Tibial artery (tissue), 4 donors: ENCODE measurements around the gene ATG2B.

Experiments
- DNase-seq, 2 donors: peaks; one replicate each; pipeline ENCODE4 v3.0.0-alpha.2; 2019
- H3K27ac ChIP-seq, 2 donors: fragments of 200-600 bp; sonication (generic) in 1 of 2; 1 replicate in 1 of 2; 2 replicates in 1 of 2; pipeline ENCODE4 v1.5.1; 2018 to 2019; ENCODE audit warnings: mild to moderate bottlenecking in 1 of 2
- H3K27me3 ChIP-seq, 2 donors: fragments of 200-600 bp; sonication (generic) in 1 of 2; one replicate each; pipeline versions ENCODE4 v1.5.1 to v1.6.0; 2016 to 2019
- H3K36me3 ChIP-seq, 3 donors: fragments of 200-600 bp; sonication (generic) in 2 of 3; one replicate each; pipeline ENCODE4 v1.5.1; 2016 to 2019; ENCODE audit warnings: mild to moderate bottlenecking in 2 of 3
- H3K4me1 ChIP-seq, 4 donors: fragments of 200-600 bp; sonication (generic) in 2 of 4; 1 replicate in 3 of 4; 2 replicates in 1 of 4; pipeline ENCODE4 v1.5.1; 2016 to 2019
- H3K4me3 ChIP-seq, 2 donors: fragments of 200-600 bp; sonication (generic) in 1 of 2; 1 replicate in 1 of 2; 2 replicates in 1 of 2; pipeline ENCODE4 v1.5.1; 2018 to 2019; ENCODE audit warnings: mild to moderate bottlenecking in 2 of 2
- H3K9me3 ChIP-seq, 3 donors: fragments of 200-600 bp; sonication (generic) in 1 of 3; one replicate each; pipeline ENCODE4 v1.5.1; 2016 to 2019
- CTCF ChIP-seq, 2 experiments: fragments of 200-600 bp in 1 of 2; fragments of 450-650 bp in 1 of 2; IDR thresholded peaks; one replicate each; pipeline ENCODE4 v1.5.1; 2017 to 2019; ENCODE audit warnings: antibody characterized with exemption in 2 of 2, mild to moderate bottlenecking in 1 of 2, moderate library complexity in 1 of 2
- intact Hi-C: fragments of 100-400 bp; cut with DNase I; formaldehyde crosslinking; loops from one replicate; pipeline ENCODE4 v1.15.0; 2023; ENCODE audit warnings: low total_unique reads

ATG2B gene

GRCh38 chr14:96231526-96232130, 131.5 kb downstream of the ATG2B start:
- no peak for DNase-seq
- Histone ChIP-seq H3K9me3 (peaks cover 0 to 13% (median 9%) of the 10 kb centered on the region in 3 donors), H3K27ac (no peak overlapping the region), H3K4me1 (no peaks in the 10 kb centered on the region), H3K4me3 (no peak overlapping the region), H3K27me3 (no peaks in the 10 kb centered on the region), H3K36me3 (no peaks in the 10 kb centered on the region)
- no peak for TF ChIP-seq CTCF (IDR thresholded peaks at IDR 0.05)
- intact Hi-C loops: loop anchor here (5.0 kb wide), 1 partner anchor 416 kb away; no protein-coding TSS in a partner anchor

DNA sequence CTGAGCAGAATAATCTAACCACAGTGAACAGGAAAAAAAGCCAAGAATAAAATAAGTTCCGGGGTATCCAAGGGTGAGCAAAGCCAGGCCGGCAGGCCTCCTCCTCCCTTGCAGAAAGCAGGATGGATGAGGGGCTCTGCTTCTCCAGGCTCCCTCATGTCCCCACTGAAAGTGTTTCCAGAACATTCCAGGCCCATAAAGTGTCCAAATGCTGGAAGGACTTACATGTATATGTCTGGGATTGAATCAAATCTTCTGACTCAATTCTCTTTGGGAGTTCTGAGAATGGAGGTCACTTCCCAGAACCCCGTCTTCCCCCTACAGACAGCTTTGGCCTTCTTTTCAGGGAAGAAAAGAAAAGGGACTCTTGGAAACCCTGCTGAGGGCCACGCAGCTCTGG, 132.1 kb downstream of the ATG2B start:
- no peak overlapping the region for H3K4me3 ChIP-seq
- peaks cover 0 to under 1% of the 10 kb centered on the region in 2 donors for H3K27me3 ChIP-seq
- H3K4me1 ChIP-seq: no peaks in the 10 kb centered on the region
- intact Hi-C loops: loop anchor here (5.0 kb wide), 1 partner anchor 416 kb away; no protein-coding TSS in a partner anchor
- TF ChIP-seq CTCF (IDR thresholded peaks at IDR 0.05): no peak
- no peaks in the 10 kb centered on the region for H3K36me3 ChIP-seq
- DNase-seq: no peak
- peaks cover 0 to 13% (median 9%) of the 10 kb centered on the region in 3 donors for H3K9me3 ChIP-seq
- H3K27ac ChIP-seq: no peak overlapping the region

DNA sequence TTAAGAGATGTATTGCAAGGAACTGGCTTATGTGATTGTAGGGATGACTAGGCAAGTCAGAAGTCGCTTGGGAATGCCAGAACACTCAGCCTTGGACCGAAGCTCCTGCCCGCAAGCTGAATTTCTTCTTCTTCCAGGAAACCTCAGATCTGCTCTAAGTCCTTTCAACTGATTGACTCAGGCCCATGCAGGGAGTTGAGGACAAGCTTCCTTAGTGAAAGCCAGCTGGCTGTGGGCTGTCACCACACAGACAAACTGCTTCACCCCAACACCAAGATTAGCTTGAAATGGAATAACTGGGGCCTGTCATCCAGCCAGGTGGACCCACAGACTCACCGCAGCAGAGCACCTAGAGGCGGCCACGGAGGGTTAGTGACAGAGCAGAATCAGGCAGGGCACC, 133.8 kb downstream of the ATG2B start:
- Histone ChIP-seq H3K27me3 (peaks cover 0 to 14% of the 10 kb centered on the region in 2 donors), H3K36me3 (no peaks in the 10 kb centered on the region), H3K4me3 (no peak overlapping the region), H3K4me1 (no peaks in the 10 kb centered on the region), H3K9me3 (peaks cover 0 to 13% (median 9%) of the 10 kb centered on the region in 3 donors), H3K27ac (no peak overlapping the region)
- no peak for TF ChIP-seq CTCF (IDR thresholded peaks at IDR 0.05)
- intact Hi-C loops: no loop called here
- DNase-seq: no peak
